NT2/D1 (cell line): ENCODE results near the gene MGST1.

ENCODE experiments used
- SUZ12 ChIP-seq: IDR thresholded peaks from 2 replicates; pipeline ENCODE4 v1.6.1; 2011; ENCODE audit not compliant: insufficient read length, insufficient read depth; ENCODE audit errors: extremely low read depth
- YY1 ChIP-seq: IDR thresholded peaks from 2 replicates; pipeline ENCODE4 v1.6.1; 2011; ENCODE audit not compliant: insufficient read length, insufficient read depth
- ZNF274 ChIP-seq: IDR thresholded peaks from 2 replicates; pipeline ENCODE4 v1.6.1; 2011; ENCODE audit warnings: mild to moderate bottlenecking, low read depth, low read length

DNA sequence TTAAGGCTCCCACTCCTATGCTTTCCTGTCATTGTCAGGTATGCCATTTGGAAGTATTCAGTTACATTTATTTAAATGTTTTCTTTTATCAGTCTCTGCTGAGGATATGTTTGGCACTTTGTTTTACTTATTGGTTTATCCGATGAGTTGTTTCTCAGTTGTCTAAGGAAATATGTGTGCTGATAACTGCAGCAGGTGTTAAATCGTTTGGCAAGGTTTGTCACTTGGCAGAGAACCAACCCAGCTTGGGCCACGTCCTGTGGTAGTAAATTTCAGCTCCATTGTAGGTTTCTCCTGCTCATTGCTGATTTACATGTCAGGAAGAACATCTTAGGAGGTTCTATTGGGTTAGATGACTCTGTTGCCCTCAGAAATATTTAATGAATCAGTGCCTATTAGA, 22.0 kb upstream of the MGST1 start:
- TF ChIP-seq YY1 (no peak), ZNF274 (no peak), SUZ12 (no peak)
